ENCODE data around the gene SETD1A.
A peak's percentile ranks its signal among the peaks of the same experiment; 100 is the strongest.
"Not testable (repeated sequence)": the region's sequence is repeated elsewhere in the genome, so short reads cannot be mapped to it uniquely, and the experiment has no call there.

Gene SETD1A

DNA sequence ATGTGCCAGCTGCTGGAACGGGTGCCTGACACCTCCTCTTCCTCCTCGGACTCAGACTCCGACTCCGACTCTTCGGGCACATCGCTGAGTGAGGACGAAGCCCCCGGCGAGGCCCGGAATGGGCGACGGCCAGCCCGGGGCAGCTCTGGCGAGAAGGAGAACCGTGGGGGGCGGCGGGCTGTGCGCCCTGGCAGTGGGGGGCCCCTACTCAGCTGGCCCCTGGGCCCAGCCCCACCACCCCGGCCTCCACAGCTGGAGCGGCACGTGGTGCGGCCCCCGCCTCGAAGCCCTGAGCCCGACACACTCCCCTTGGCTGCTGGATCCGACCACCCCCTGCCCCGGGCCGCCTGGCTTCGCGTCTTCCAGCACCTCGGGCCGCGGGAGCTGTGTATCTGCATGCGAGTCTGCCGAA is 27.4 kb upstream of the SETD1A start:
- DNase-seq = no peak

DNA sequence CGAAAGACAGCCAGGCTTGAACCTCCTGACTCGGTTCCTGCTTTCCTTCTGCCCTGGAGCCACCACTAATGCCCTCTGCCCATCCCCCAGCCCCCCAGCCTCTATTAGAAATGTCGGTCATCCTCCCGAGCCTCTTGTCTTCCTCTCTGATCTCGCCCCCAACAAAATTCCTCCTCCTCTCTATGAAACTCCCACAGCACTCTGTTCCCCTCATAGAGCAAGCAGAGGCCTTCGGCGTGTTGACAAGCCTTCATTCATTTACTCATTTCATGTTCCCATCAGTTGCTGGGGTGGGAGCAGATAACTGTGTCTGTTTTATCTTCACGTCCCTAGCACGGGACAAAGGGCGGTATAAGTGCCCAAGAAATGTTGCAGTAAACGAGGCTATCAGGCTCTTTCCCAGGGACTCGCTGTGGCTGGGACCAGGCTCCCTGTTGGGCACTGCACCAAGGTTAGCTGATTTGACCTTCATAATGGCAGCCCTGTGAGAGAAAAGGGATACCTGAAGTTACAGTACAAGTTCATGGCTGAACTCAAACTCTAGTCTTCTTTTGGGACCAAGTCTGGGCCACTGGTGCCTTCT is 26.4 kb upstream of the SETD1A start:
- DNase-seq = no peak

DNA sequence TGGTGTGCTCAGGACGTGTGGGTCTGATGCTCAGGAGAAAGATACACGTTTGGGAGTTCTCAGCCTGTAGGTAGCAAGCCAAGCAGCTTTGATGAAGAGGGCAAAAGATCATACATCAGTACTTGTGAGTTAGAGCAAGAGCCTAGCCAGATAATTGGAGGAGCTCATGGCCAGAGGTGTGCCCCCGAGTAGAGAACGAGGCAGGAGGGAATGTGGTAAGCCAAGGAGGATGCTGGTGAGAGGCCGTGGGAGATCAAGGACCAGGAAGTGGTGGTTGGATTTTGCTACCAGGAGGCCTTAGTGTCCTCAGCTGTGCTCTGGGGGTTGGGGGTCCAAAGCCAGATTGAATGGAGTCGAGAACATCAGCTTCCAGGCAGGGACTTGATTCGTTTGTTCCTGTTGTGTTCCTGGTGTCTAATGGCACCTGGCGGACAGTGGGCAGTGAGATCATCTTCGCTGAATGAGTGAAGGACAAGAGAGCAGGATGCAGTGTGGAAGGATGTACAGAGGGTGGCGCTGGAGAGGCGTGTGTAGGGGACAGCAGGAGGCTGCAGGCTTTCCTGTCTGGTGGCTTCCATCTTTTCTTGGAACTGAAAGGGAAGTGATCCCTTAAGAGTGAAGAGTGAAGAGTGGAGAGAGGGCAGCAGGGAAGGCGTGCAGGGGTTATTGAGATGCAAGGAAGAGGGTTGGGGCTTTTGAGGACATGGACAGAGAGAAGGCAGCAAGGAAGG is 22.6 kb upstream of the SETD1A start:
- peak; percentile 32 for DNase-seq

DNA sequence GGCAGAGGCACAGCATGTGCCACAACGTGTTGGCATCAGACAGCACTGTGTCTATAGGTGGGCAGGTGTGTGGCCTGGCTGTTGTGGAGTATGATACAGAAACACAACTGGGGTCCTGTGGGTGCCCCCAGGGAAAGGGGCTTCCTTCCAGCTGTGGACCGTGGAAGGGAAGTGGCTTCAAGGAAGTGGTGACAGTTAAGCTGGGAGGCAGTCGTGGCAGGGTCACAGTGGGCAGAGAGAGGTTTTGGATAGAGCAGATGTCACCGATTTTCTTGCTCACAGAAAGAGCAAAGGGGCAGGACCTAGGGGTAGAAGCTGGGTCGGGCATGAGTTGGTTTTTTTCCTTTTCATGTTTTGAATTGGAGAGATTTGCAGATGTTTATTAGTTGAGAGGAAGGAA is 19.9 kb upstream of the SETD1A start:
- no peak for DNase-seq

DNA sequence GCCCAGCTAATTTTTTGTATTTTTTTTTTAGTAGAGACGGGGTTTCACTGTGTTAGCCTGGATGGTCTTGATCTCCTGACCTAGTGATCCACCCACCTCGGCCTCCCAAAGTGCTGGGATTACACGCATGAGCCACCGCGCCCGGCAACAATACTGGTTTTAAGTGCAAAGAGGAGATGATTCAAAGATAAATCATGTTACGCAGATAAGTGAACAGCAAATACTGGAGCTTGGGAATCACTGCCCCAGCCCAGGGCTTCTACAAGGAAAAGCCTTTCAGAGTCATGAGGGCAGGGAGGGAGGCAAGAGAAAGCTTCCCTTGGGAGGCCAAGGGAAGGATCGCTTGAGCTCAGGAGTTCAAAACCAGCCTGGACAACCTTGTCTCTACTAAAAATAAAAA is 18.0 kb upstream of the SETD1A start:
- DNase-seq = not testable (repeated sequence)

- peak; percentile 77 for DNase-seq
These were observed 15.7 kb upstream of the SETD1A start for GRCh38 chr16:30941600-30942425.

DNA sequence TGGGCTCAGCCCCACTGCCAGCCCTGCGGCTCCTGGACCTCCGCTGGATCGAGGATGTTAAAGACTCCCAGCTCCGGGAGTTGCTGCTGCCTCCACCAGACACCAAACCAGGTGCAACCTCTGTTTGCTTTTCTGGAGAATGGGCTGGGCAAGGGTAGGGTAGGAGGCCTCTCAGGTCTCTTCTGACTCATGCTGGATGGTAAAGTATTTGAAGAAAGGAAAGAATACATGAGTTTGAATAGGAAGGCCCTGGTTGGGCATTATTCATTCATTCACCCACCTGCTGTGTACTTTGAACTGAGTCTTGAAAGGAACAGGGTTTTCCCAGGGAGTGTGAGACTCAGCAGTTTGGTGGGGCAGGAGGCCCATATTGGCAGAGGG is 15.1 kb upstream of the SETD1A start:
- DNase-seq = no peak

DNA sequence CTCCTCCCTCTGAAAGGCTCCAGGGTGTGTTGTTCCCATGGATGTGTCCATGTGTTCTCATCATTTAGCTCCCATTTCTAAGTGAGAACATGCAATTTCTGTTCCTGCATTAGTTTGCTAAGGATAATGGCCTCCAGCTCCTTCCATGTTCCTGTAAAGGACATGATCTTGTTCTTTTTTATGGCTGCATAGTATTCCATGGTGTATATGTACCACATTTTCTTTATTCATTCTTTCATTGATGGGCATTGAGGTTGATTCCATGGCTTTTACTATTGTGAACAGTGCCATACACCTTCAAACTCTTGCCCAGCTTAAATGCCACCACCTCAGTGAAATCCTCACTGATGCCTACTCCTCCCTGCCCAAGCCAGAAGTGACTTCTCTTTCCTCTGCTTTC is 13.2 kb upstream of the SETD1A start:
- DNase-seq = no peak

DNA sequence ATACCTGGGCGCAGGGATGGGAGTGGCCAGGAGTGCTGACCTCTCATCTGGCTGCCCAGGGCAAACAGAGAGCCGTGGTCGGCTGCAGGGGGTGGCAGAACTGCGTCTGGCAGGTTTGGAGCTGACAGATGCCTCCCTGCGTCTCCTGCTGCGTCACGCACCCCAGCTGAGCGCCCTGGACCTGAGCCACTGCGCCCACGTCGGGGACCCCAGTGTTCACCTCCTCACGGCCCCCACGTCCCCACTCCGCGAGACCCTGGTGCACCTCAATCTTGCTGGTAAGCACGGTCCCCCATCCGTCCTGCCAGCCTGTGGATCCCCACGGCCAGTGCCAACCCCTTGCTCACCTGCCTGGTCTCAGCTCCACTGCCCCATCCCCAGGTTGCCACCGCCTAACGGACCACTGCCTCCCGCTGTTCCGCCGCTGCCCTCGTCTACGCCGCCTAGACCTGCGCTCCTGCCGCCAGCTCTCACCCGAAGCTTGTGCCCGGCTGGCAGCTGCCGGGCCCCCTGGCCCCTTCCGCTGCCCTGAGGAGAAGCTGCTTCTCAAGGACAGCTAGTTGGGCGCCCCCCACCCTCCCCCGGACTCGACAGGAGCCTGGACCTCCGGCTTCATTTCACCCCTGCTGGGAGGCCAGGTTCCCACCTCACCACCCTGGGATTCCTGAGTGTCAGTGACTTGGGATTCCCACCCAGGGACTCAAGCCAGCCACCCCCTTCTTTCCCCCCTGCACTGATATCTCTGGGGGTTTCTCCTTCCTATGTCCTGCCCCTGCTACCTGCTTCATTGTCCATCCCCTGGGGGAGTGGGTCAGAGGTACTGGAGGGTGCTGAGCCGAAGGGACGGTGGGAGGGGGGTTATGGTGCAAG is 10.6 kb upstream of the SETD1A start:
- no peak for DNase-seq

- no peak for DNase-seq
These were observed 10.1 kb upstream of the SETD1A start for GRCh38 chr16:30947541-30947858.

DNA sequence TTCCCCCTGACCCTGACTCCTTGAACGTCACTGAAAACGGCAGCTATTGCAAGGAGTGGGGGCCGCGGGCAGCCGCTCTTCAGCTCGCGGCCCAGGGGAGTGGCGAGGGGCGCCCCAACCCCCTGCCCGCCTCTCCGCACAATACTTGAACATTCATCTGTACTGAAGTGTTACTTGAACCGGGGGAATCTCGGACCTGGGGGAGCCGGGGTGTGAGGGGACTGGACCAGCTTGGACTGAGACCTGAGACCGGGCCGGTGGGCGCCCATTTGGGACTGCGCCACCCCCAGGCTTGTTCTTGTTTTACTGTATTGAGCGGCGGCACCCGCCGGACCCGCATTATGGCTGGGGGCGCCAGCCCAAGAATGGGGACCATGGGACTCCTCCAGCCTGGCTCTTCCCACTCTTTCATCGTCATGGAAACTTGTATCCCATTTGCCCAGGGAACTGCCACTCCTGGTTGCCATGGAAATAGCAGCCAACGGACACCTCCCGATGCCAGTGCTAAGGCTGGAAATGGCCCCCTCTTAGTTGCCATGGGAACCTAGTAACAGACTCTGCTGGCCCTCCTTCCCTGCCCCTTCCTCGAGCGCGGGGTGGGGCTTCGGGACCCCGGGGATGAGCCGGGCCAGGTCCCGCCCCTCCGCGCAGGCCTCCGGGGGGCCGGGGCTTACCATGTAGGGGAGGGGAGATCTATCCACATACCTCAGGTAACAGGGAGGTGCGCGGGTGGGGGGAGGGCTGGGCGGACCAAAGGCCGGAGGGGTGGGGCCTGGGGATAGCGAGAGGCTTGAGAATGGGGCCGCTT is 9.5 kb upstream of the SETD1A start:
- DNase-seq = peak; percentile 32

DNA sequence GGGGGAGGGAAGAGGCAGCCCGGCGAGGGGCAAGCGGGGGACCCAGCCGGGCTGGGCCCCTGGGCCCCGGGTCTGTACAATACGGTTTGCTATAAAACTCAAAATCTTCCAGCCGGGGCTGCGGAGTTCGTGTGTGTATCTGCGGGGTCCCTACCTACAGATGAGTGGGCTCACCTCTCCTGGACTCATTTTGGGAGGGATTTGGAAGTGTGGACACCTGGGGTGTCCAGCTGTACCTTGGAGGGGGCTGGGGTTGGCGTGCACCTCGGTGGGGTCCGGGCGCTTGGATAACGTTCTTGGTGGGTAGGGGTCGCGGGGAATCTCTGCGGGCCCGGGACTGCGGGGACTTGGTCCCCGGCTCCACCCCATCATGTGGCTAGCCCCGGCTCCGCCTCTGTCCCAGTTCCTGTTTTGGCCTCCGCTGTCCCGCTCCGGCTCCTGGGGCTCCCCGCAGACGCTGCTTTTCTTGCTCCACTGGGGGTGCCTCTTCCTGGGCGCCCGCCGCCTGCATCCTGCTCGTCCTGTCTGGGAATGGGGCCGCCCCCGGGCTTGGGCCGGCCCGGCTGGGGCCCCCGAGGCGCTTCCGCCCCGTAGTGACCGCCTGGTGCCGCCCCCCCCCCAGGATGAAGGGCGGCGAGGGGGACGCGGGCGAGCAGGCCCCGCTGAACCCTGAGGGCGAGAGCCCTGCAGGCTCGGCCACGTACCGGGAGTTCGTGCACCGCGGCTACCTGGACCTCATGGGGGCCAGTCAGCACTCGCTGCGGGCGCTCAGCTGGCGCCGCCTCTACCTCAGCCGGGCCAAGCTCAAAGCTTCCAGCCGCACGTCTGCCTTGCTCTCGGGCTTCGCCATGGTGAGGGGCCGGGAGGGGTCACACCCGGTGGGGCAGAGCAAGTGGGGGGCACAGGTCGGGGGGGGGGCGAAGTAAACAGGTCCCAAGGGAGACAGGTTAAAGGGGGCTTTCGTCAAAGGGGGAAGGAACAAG is 8.6 kb upstream of the SETD1A start, which contains the start of gene ORAI3:
Gene ORAI3, plus strand, starts transcription at position 402 of the 983 bp plus-strand sequence. Its CDS starts 222 bp downstream, at position 624.
- DNase-seq = peak; percentile 46

- peak; percentile 29 for DNase-seq
These were observed 7.7 kb upstream of the SETD1A start for GRCh38 chr16:30949650-30950515.

GRCh38 chr16:30950516-30951065 is 7.0 kb upstream of the SETD1A start:
- DNase-seq = no peak

DNA sequence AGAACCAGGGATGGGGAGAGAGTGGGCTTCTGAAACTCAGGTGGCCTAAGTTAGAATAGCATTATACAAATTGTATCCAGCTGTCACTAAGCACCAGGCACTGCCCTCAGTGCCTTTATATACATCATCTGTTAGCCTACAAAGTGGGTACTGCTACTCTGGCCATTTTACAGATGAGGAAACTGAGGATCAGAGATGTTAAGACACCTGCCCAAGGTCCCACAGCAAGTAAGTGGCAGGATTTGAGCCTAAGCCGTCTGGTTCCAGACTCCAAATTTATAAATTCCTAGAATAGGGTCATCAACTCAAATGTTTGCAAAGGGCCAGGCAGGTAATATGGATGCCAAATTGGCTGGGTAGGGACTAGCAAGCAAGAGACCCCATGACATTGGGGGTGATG is 6.4 kb upstream of the SETD1A start:
- DNase-seq = no peak

GRCh38 chr16:30951750-30952149 is 5.8 kb upstream of the SETD1A start:
- no peak for DNase-seq

DNA sequence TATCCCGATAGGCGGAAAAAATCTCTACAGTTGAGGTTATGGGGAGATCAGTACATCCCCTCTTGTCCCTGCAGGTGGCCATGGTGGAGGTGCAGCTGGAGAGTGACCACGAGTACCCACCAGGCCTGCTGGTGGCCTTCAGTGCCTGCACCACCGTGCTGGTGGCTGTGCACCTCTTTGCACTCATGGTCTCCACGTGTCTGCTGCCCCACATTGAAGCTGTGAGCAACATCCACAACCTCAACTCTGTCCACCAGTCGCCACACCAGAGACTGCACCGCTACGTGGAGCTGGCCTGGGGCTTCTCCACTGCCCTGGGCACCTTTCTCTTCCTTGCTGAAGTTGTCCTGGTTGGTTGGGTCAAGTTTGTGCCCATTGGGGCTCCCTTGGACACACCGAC is 4.4 kb upstream of the SETD1A start:
- no peak for DNase-seq

DNA sequence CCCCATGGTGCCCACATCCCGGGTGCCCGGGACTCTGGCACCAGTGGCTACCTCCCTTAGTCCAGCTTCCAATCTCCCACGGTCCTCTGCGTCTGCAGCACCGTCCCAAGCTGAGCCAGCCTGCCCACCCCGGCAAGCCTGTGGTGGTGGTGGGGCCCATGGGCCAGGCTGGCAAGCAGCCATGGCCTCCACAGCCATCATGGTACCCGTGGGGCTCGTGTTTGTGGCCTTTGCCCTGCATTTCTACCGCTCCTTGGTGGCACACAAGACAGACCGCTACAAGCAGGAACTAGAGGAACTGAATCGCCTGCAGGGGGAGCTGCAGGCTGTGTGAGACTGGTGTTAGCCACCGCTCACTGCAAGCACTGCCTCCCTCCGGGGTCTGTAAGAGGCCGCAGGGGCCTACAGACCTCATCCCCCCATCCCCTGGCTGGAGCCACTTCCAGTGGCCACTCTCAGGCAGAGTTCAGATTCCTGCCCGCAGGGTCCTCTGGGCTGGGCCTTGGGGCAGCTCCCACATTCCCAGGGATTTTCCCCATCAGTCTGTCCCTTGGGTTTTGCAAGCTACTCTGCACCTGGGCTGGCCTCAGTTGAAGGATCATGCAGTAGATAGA is 3.9 kb upstream of the SETD1A start:
- peak; percentile 74 for DNase-seq

- no peak for DNase-seq
These were observed 2.6 kb upstream of the SETD1A start for GRCh38 chr16:30954993-30955392.

All from CD4-positive, alpha-beta T cell treated with Interleukin-12 subunit alpha and Interleukin-12 subunit beta, for 1 hour (primary cell).